Natural killer cell treated with Interleukin-12 subunit alpha and Interleukin-12 subunit beta and Interleukin-15 and Interleukin-18, amount 100 ng/mL, for 72 hours (primary cell): Measurements from ENCODE around the gene ITPRID1. TPM values are rescaled to one million over a fixed set of nuclear protein-coding genes. Genes with fewer than 3 reads are reported as not detected.

Experiments used
- ATAC-seq, 2 donors: fragments of 150-1000 bp; cut with Tn5 transposase in 1 of 2; sonication (Bioruptor Pico), chemical (Tn5 transposase) in 1 of 2; 2 replicates each; pipeline ENCODE4 v1.10.0; 2021
- DNase-seq: peaks from one replicate; pipeline ENCODE4 v3.0.0; 2022; ENCODE audit warnings: low spot score
- H3K27ac Mint-ChIP-seq, 2 donors: 1 replicate in 1 of 2; 2 replicates in 1 of 2; pipeline ENCODE4 v1.8.0; 2022; ENCODE audit warnings: mixed read lengths in 2 of 2, mild to moderate bottlenecking in 1 of 2, moderate library complexity in 1 of 2
- H3K27me3 Mint-ChIP-seq, 2 donors: 1 replicate in 1 of 2; 2 replicates in 1 of 2; pipeline ENCODE4 v1.8.0; 2022; ENCODE audit warnings: mixed read lengths in 2 of 2
- H3K36me3 Mint-ChIP-seq: one replicate; pipeline ENCODE4 v1.8.0; 2022; ENCODE audit warnings: mixed read lengths
- H3K4me1 Mint-ChIP-seq, 2 donors: 1 replicate in 1 of 2; 2 replicates in 1 of 2; pipeline ENCODE4 v1.8.0; 2022; ENCODE audit warnings: low read depth in 2 of 2, mixed read lengths in 2 of 2, mild to moderate bottlenecking in 1 of 2
- H3K4me3 Mint-ChIP-seq: one replicate; pipeline ENCODE4 v1.8.0; 2022; ENCODE audit warnings: mixed read lengths
- H3K9me3 Mint-ChIP-seq: 2 replicates; pipeline ENCODE4 v1.8.0; 2022; ENCODE audit warnings: mixed read lengths
- total RNA-seq, 2 donors: library from RNA; stranded (reverse); gene quantifications; one replicate each; pipeline ENCODE4 v1.2.3, GENCODE V29; 2022

The ITPRID1 gene
- total RNA-seq, 2 donors from 2014 or later = not detected

DNA sequence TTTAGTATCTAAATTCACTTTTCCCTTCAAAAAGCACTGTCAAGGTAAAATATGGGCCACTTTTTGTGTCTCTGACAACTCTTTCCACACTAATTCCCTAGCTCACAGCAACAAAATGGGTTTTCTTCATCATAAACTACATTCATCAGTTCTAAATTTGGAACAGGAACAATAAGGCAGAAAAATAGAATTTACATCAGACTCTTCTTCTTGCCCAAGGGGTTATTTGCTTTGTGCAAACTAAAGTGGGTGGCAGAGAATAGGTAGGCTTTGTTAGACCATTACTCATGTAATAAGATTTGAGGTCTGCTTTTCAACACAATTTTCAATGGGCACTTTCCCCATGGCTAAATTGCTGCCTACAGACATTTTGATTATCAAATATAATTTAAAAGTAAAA lies 155.6 kb downstream of the ITPRID1 start:
- ATAC-seq (no peak), DNase-seq (no peak)
- no peaks in the 10 kb centered on the region for H3K27me3 Mint-ChIP-seq
- H3K27ac Mint-ChIP-seq = no peak overlapping the region
- H3K4me1 Mint-ChIP-seq = no peaks in the 10 kb centered on the region
- peaks cover 5% of the 10 kb centered on the region for H3K9me3 Mint-ChIP-seq
- H3K36me3 Mint-ChIP-seq = no peaks in the 10 kb centered on the region
- H3K4me3 Mint-ChIP-seq = no peak overlapping the region

DNA sequence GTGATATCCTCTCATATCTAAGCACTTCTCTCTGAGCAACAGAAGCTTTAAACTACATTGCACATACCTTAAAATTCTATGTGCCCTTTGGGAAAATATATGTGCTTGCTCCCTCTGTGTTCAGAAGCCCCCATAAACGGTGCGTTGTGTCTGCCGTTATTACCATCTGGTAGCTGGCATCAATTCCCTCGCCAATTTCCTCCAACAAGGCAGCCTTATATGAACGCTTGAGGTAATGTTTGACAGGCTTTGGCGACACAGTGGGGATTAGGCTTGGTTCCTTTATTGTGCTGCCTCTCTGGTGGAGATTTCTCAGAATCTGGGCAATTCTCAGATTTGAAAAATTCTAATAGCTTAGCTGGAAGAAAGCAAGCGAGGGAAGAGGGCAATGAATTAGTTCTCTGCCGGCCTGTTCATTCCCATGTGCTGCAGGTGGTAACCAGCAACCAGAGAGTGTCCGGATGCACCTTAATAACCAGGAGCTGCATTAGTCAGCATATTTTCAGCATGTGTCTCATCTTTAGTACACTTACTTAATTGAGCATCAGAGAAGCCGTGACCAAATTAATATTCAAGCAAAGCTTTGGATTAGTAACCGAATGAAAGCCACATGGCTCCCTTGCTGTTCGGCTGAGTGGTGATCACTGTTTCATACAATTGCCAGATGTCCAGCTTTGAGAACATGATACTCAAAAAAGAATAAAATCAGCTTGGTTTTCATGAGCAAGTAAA lies 165.8 kb downstream of the ITPRID1 start:
- no peaks in the 10 kb centered on the region for H3K4me1 Mint-ChIP-seq
- no peaks in the 10 kb centered on the region for H3K27me3 Mint-ChIP-seq
- ATAC-seq (no peak), DNase-seq (no peak)
- H3K9me3 Mint-ChIP-seq = no peaks in the 10 kb centered on the region
- no peak overlapping the region for H3K27ac Mint-ChIP-seq
- H3K4me3 Mint-ChIP-seq = no peak overlapping the region
- H3K36me3 Mint-ChIP-seq = no peaks in the 10 kb centered on the region

DNA sequence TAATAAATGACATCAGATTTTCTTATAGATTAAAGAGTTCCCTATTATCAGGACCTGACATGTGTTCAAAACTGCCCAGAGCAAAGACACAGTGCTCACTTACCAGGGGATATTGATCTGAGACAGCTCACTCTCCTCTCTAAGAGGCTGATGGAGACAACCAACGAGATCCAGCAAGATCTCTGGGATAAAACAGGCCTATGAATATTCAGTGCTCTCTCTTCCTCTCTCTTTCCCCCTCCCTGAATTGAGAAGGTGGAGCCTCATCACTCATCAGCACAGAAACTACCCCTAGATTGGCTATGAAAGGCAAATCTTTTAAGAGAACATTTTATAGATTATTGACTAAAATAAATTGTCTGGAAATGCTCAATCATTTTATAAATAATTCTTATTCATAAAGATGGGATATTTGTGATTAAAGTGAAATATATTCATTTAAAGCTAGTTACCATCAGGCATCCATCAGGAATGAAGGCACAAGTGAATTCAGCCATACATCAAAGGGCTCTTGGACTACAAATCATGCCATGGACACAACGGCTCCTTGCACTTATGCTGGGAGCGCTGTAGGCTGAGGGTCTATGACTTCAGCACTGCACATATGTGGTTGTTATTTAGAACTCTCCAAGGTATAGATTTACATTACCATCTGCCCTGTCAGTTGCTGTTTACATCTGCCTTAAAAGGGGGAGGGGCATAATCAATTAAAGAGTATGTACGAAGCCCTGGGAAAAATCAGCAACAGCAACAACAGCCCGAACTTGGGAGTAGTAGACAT lies 169.7 kb downstream of the ITPRID1 start:
- ATAC-seq = no peak
- H3K36me3 Mint-ChIP-seq = no peaks in the 10 kb centered on the region
- H3K27ac Mint-ChIP-seq = no peak overlapping the region
- no peak for DNase-seq
- no peaks in the 10 kb centered on the region for H3K27me3 Mint-ChIP-seq
- no peaks in the 10 kb centered on the region for H3K9me3 Mint-ChIP-seq
- H3K4me1 Mint-ChIP-seq = no peaks in the 10 kb centered on the region
- H3K4me3 Mint-ChIP-seq = no peak overlapping the region

DNA sequence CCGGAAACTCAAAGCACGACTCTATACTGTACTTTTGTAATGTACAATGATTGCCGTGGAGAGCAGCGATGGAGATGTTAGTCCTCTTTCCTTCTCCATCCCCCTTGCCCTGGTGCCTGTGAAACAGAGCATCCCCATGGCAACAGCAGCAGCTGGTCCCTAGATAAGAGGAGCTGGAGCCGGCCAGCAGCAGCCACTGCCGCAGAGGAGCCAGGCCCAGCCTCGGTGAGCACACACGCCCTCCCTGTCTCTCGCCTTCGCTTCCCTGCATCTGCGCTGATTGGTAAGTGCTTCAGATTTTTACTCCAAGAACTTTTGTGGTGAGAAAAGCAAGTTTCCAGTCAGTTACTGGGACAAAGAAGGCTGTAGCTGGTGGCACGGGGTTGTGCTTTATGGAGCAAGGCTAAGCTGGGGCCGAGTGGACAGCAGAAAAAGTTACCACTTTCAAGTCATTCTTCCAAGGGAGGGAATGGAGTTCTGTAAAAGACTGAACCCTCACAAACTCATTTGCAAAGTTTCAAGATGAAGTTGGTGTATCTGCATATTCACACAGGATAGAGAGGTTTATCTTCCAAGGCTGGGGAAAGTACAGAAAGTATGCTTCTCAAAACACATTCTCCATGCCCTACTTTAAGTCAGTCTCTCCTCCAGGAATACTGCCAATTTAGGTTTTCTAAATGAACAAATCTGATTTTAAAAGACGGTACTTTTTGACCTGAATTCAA lies 173.3 kb downstream of the ITPRID1 start, which contains the start of gene PPP1R17:
Gene PPP1R17, plus strand, starts transcription at position 192 of the 725 bp plus-strand sequence. CDS start 5,227 bp downstream, outside the sequence.
- Mint-ChIP-seq H3K27me3 (no peaks in the 10 kb centered on the region), H3K4me1 (no peaks in the 10 kb centered on the region), H3K36me3 (no peaks in the 10 kb centered on the region), H3K27ac (no peak within 1 kb of the TSS), H3K4me3 (no peak within 1 kb of the TSS), H3K9me3 (no peaks in the 10 kb centered on the region)
- DNase-seq (no peak), ATAC-seq (no peak)

DNA sequence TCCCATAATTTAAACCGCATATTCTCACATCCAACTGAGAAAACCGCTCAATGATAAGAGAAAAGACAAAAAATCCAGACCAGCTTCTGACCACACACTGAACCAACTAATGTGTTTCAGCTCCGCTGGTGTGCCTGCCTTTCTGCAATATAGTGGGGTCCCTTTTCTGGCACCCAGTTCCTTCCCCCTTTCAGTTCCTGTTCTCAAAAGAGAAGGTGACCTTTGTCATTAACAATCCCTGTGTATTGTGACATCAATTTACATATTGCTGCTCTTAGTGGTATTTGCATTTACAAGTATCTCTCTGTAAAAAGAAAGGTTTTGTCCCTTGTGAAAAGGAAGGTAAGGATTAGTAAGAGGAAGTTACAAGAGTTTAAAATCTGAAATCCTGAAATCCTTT lies 174.5 kb downstream of the ITPRID1 start:
- Mint-ChIP-seq H3K27ac (no peak overlapping the region), H3K9me3 (no peaks in the 10 kb centered on the region), H3K4me1 (no peaks in the 10 kb centered on the region), H3K4me3 (no peak overlapping the region), H3K36me3 (no peaks in the 10 kb centered on the region), H3K27me3 (no peaks in the 10 kb centered on the region)
- ATAC-seq = no peak
- DNase-seq = no peak

DNA sequence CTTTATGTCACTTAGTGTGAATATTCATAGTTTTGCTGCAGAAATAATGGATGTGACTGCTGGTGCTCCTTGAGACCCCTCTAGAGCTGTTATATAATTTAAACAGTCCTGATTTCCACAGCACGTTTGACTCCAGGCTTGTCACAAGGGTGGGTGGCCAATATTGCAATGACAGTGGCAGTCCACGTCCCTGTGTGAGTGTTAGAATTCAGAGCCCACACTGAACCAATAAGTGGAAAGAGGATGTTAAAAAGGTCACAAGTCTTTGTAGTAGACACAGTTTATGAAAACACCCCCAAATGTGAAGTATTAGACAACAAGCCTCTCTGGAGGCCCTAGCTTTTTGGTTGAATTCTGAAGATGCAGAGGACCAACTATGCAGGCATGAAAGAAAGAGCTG lies 175.1 kb downstream of the ITPRID1 start:
- DNase-seq (no peak), ATAC-seq (no peak)
- H3K27ac Mint-ChIP-seq = no peak overlapping the region
- H3K36me3 Mint-ChIP-seq = no peaks in the 10 kb centered on the region
- H3K27me3 Mint-ChIP-seq = no peaks in the 10 kb centered on the region
- H3K4me1 Mint-ChIP-seq = no peaks in the 10 kb centered on the region
- H3K9me3 Mint-ChIP-seq = no peaks in the 10 kb centered on the region
- H3K4me3 Mint-ChIP-seq = no peak overlapping the region

DNA sequence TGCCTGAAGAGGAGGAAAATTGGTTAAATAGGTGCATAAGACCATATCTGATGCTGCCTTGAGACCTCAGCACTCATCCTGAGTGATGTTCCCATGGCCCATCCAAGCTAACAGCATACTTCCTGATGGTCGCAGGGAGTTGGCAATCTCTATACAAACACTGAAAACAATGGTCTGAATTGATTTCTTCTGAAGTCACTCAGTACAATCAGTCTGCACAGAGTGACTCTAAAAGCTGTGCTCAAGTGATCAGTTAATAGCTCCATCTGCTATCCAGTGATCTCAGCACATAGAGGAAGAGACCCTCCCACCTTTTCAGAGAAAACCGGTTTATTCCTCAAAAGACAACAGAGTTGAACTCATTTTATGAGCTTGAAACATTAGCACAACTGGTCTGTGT lies 177.0 kb downstream of the ITPRID1 start:
- Mint-ChIP-seq H3K4me1 (no peaks in the 10 kb centered on the region), H3K4me3 (no peak overlapping the region), H3K9me3 (no peaks in the 10 kb centered on the region), H3K27ac (no peak overlapping the region), H3K36me3 (no peaks in the 10 kb centered on the region), H3K27me3 (peaks cover 0 to 6% of the 10 kb centered on the region in 2 donors)
- no peak for ATAC-seq
- DNase-seq = no peak

DNA sequence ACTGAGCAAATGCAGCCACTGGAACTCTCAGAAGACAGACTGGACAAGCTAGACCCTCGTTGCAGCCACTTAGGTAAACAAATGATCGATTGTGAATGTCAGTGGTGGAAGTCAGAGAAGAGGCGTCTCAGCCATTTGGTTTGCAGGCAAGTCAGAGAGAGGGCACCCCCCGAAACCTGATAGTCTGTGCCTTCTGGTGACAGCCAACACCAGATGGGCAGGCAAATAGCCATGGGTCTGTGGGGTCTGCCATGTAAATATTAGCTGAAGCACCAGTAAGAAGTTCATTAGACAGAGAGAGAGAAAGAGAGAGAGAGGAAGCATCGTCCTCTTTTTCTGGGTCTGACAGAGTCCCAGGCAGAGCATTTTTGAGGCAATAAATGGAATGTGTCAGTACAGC lies 178.6 kb downstream of the ITPRID1 start:
- H3K36me3 Mint-ChIP-seq = no peaks in the 10 kb centered on the region
- H3K27ac Mint-ChIP-seq = no peak overlapping the region
- H3K4me3 Mint-ChIP-seq = no peak overlapping the region
- DNase-seq (no peak), ATAC-seq (no peak)
- no peaks in the 10 kb centered on the region for H3K9me3 Mint-ChIP-seq
- H3K4me1 Mint-ChIP-seq = no peaks in the 10 kb centered on the region
- peaks cover 0 to 6% of the 10 kb centered on the region in 2 donors for H3K27me3 Mint-ChIP-seq

DNA sequence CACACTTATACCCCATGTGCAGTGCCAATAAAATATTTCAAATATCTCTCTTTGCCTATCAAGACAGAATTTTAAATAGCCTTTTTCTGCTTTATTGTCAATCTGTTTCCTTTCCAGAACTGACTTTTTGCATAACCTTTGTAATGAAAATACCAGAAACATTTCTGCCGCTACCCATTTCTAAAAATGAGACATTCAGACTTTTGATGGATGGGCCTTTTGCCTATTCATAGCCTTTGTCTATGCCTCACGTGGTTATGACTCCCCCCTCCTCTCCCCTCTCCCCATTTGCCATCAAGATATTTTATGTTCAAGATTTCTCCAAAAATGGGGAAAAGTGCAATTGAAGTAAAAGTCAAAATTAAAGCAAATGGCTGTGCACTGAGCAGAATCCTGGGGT lies 179.0 kb downstream of the ITPRID1 start:
- Mint-ChIP-seq H3K27ac (no peak overlapping the region), H3K4me1 (no peaks in the 10 kb centered on the region), H3K4me3 (no peak overlapping the region), H3K27me3 (peaks cover 0 to 6% of the 10 kb centered on the region in 2 donors), H3K36me3 (no peaks in the 10 kb centered on the region), H3K9me3 (no peaks in the 10 kb centered on the region)
- ATAC-seq = no peak
- DNase-seq = no peak

DNA sequence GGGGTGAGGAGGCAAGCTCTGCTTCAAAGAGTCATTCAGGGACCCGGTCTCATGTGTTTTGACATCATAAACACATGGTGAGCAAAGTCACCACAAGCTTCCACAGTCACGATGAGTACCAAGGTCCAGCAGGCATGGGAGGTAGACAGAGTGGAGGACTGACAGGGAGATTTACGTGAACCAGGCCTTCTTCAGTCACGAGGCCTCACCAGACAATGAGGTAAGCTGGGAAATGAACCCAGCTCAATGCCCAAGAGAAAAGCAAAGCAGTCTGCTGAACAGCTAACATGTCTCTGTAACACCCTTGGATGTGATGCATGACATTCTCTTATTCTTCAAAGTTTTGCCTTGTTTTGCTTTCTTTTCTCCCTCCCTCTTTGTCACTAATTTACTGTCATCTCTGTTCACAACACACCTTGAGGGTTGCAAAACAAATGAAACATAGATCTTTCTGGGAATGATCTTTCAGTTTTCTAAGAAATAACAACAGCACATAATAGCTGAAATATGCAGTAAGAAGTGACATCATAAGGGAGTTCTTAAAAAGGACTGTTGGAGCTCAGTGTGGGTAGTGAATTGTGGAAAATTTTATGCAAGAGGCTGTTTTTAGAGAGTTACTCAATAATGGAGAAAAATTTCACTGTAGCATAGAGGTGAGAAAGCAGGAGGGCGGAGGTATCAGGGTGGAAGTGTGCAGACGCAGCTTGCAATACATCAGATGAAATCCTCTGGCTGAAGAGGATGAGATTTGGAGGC lies 182.1 kb downstream of the ITPRID1 start:
- Mint-ChIP-seq H3K4me3 (no peak overlapping the region), H3K27me3 (peaks cover 2 to 12% of the 10 kb centered on the region in 2 donors), H3K9me3 (peaks cover 2% of the 10 kb centered on the region), H3K36me3 (no peaks in the 10 kb centered on the region), H3K4me1 (no peaks in the 10 kb centered on the region), H3K27ac (no peak overlapping the region)
- DNase-seq = no peak
- ATAC-seq = no peak

DNA sequence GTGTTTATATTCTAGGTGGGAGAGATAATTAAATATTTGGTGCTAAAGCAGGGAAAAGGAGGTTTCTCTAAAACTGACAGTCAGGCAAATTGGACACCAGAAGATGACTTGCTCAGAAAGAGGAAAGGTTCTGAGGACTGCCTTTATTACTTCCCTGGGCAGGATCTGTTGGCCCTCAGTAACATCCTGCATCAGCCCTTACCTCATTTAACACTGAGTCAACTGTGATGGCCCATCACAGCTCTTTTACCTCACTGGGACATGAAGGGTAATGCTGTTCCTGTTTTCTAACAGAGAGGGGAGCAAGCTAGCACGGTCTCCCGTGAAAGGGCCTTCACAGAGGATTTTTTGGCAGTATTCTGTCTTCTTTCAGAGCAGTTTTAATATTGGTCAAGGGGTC lies 185.2 kb downstream of the ITPRID1 start:
- DNase-seq = no peak
- peaks cover 6% of the 10 kb centered on the region for H3K9me3 Mint-ChIP-seq
- H3K36me3 Mint-ChIP-seq = no peaks in the 10 kb centered on the region
- H3K27ac Mint-ChIP-seq = no peak overlapping the region
- ATAC-seq = no peak
- peaks cover 4 to 12% of the 10 kb centered on the region in 2 donors for H3K27me3 Mint-ChIP-seq
- no peak overlapping the region for H3K4me3 Mint-ChIP-seq
- no peaks in the 10 kb centered on the region for H3K4me1 Mint-ChIP-seq

DNA sequence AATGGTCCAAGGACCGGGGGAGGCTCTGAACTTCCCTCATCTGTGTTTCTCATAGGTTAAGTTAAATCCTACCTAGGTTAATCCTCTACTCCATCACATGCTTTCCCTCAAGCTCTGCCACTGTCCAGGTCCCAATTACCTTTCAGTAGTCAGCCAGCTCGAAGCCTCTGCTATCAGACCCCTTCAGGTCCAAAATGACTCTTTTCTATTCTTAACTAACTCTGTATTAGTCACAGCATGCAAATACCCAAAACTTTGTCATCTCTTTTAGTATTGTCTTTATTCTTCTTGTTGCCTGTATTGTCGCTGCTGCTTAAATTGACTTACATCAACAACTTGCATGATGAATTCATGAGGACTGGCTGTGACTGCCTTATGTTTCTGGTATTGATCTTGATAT lies 188.5 kb downstream of the ITPRID1 start:
- H3K9me3 Mint-ChIP-seq = peaks cover 6% of the 10 kb centered on the region
- H3K27me3 Mint-ChIP-seq = peaks cover 4 to 6% of the 10 kb centered on the region in 2 donors
- H3K27ac Mint-ChIP-seq = no peak overlapping the region
- no peaks in the 10 kb centered on the region for H3K4me1 Mint-ChIP-seq
- DNase-seq = no peak
- H3K4me3 Mint-ChIP-seq = no peak overlapping the region
- no peaks in the 10 kb centered on the region for H3K36me3 Mint-ChIP-seq
- ATAC-seq = no peak

DNA sequence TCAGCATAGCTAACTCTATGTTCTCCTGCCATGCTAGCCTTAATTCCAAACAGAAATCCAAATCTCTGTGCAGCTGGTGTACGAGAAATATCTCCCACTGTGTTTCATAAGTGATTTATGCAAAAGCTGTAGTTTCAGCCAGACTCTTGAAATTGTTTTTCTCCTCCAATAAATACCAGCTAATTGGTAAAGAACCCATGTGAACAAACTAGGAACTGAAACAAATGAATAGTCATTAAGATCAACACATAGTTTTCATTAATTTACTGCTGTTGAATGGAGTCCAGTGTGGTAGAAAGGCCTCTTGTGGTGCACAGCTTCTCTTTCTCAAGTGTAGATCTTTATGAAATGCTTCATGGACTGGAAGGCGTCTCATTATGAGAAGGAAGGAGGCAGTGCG lies 191.5 kb downstream of the ITPRID1 start:
- DNase-seq = no peak
- peaks cover 6% of the 10 kb centered on the region for H3K9me3 Mint-ChIP-seq
- peaks cover 0 to 4% of the 10 kb centered on the region in 2 donors for H3K27me3 Mint-ChIP-seq
- no peak for ATAC-seq
- no peaks in the 10 kb centered on the region for H3K36me3 Mint-ChIP-seq
- H3K4me1 Mint-ChIP-seq = no peaks in the 10 kb centered on the region
- no peak overlapping the region for H3K27ac Mint-ChIP-seq
- H3K4me3 Mint-ChIP-seq = no peak overlapping the region
